Measurements from ENCODE around the gene F3.

Gene F3

DNA sequence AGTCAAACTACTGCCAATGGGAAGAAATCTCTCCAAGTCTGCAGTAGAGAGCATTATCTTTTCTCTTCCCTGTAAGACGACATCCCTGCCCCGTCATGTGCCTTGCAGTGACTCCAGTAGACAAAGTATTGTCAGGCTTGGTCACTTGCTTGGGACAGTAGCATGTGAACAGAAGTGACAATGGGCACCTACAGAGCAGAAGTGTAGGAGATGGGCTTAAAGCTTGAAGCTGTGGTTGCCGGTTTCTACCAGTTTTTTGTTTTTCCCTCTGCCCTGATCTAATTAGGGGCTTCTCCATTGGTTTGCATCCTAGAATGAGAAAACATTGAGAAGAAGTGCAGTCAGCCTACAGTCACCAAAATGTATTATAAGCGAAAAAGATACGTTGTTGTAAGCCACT, 12.7 kb downstream of the F3 start:
- no peaks in the 10 kb centered on the region for H3K4me1 Mint-ChIP-seq (ENCODE audit: low read depth)
- DNase-seq (ENCODE audit: low spot score) = no peak
- no peaks in the 10 kb centered on the region for H3K9me3 Mint-ChIP-seq
- H3K4me3 Mint-ChIP-seq = no peak overlapping the region
- no peak overlapping the region for H3K27ac Mint-ChIP-seq
- no peaks in the 10 kb centered on the region for H3K36me3 Mint-ChIP-seq (ENCODE audit: low read depth)
- H3K27me3 Mint-ChIP-seq (ENCODE audit: low read depth) = peaks cover 11% of the 10 kb centered on the region

DNA sequence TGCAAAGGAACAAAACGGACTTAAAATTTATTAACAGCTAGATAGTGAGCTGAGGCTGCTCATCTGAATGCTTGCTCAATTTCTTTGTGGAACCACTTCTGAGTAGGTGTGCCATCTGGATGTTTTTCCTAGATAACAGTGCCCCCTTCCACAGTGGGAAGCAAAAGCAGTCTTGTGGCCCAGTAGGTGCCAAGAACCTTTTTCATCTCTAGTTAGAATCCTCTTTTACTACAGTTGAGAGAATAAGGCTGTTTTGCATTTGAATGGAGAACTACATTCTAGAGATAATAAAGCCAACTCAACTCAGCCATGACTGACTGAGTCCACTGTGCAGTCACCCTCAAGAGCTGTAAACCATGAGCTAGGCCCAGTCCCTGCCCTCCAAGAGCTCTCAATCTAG, 13.3 kb downstream of the F3 start:
- no peak for DNase-seq (ENCODE audit: low spot score)
- Mint-ChIP-seq H3K27ac (no peak overlapping the region), H3K4me1 (ENCODE audit: low read depth) (no peaks in the 10 kb centered on the region), H3K36me3 (ENCODE audit: low read depth) (no peaks in the 10 kb centered on the region), H3K27me3 (ENCODE audit: low read depth) (peaks cover 11% of the 10 kb centered on the region), H3K4me3 (no peak overlapping the region), H3K9me3 (no peaks in the 10 kb centered on the region)

DNA sequence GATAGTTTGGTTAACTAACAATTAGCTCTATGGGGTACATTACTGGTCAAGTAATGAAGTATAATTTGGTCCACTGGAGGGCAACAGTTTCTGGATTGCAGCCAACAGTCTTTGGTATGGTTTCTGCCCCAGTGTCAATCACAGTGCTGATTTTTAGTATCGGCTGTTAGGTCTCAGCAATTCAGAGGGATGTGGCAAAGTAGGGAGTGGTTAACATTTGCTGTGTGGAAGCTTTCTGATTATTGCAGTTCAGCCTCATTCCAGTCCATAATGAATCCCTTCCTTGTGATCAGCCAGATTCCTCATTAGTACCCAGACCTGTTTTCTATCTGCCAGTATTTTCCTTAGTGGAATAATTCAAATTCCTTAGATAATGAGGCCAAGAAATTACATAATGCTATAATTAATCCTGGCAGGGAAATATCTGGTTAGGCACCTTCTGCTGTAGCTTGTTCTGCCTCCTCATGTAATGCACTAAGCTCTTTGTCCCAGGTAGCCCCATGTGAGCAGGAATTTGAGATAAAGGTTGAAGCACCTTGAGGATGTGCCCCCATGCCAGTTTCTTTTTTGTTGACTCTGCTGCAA, 14.0 kb downstream of the F3 start:
- Mint-ChIP-seq H3K36me3 (ENCODE audit: low read depth) (no peaks in the 10 kb centered on the region), H3K9me3 (no peaks in the 10 kb centered on the region), H3K4me3 (no peak overlapping the region), H3K4me1 (ENCODE audit: low read depth) (no peaks in the 10 kb centered on the region), H3K27ac (no peak overlapping the region), H3K27me3 (ENCODE audit: low read depth) (peaks cover 11% of the 10 kb centered on the region)
- DNase-seq (ENCODE audit: low spot score) = no peak

DNA sequence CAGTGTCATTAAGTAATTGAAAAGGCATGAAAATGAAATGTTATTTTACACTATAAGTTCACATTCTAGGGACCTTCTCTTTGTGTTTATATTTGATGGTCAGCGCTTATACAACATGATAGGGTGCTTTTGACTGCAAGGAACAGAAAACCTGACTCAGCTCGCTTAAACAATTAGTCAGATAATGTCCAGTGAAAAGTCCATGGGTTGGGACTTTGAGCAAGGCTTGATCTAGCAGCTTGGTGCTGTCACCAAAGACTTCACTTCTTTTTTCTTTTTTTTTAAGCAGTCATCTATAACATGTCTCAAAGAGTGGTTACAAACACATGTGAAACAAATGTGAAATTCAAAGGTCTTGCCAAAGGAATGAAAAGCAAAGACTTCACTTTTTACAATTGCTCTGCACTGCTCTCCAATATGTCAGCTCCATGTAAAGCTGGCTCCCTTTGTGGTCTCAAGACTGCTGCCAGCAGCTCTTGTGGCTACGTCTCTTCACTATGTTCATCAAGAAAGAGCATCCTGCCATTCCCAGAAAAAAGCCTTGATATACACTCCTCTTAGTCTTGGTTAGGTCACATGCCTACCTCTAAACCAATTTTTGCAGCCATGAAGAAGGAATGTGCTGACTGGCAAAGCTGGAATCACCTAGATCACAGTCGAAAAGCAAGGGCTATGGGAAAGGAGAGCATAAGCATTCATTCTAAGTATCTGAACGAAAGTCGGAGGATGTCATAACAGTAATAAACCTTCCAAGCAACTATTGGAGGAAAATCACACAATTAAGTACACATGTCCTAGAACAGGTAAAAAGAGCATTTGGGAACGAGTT, 15.2 kb downstream of the F3 start:
- H3K9me3 Mint-ChIP-seq = no peaks in the 10 kb centered on the region
- no peak overlapping the region for H3K27ac Mint-ChIP-seq
- peaks cover 11% of the 10 kb centered on the region for H3K27me3 Mint-ChIP-seq (ENCODE audit: low read depth)

DNA sequence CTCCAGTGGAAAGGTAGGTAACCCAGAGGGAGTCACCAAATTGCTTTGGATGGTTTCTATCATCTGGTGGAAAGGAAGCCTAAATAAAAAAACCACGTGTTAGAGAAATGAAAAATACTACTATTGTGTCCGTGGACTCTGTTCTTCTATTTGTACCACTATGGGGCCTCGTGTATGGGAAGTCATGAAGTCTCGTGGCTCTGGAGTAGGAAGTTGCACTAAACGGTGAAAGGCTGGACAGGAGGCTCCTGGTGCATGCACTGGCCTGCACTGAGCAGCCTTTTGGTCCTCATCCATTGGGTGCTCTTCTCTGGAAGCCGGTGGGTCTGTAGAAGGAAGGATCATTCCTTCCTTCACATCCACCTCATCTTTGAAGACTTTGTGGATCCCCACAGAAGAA, 17.0 kb downstream of the F3 start:
- no peak overlapping the region for H3K27ac Mint-ChIP-seq
- H3K9me3 Mint-ChIP-seq = no peaks in the 10 kb centered on the region
- H3K4me3 Mint-ChIP-seq = no peak overlapping the region

More for the DNA sequence above, 15.2 kb downstream of the F3 start:
- DNase-seq (ENCODE audit: low spot score) = no peak
- no peak overlapping the region for H3K4me3 Mint-ChIP-seq
- H3K36me3 Mint-ChIP-seq (ENCODE audit: low read depth) = no peaks in the 10 kb centered on the region
- H3K4me1 Mint-ChIP-seq (ENCODE audit: low read depth) = no peaks in the 10 kb centered on the region

DNA sequence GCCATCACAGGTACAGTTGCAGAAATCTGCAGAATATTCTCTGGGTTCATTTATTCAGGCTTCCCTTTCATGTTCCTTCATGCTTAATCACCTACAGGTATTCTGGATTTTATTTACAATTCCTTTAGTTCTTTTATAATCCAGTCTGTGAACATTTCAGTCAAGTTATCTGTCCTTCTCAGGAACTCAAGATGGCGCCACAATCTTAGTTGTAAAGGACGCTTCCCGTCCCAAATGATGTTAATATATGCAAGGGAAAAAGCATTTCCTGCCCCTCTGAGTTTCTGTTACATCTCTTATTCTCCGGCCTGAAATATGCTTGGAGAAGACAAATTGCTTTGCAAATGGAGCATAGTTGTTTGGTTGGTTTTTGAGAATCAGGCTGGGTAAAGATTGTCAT, 19.3 kb downstream of the F3 start:
- no peak for DNase-seq (ENCODE audit: low spot score)
- no peak overlapping the region for H3K27ac Mint-ChIP-seq
- H3K36me3 Mint-ChIP-seq (ENCODE audit: low read depth) = no peaks in the 10 kb centered on the region
- H3K9me3 Mint-ChIP-seq = no peaks in the 10 kb centered on the region
- no peaks in the 10 kb centered on the region for H3K4me1 Mint-ChIP-seq (ENCODE audit: low read depth)
- peaks cover 11% of the 10 kb centered on the region for H3K27me3 Mint-ChIP-seq (ENCODE audit: low read depth)
- H3K4me3 Mint-ChIP-seq = no peak overlapping the region

More for the DNA sequence above, 17.0 kb downstream of the F3 start:
- no peak for DNase-seq (ENCODE audit: low spot score)
- peaks cover 11% of the 10 kb centered on the region for H3K27me3 Mint-ChIP-seq (ENCODE audit: low read depth)
- H3K36me3 Mint-ChIP-seq (ENCODE audit: low read depth) = no peaks in the 10 kb centered on the region
- H3K4me1 Mint-ChIP-seq (ENCODE audit: low read depth) = no peaks in the 10 kb centered on the region

DNA sequence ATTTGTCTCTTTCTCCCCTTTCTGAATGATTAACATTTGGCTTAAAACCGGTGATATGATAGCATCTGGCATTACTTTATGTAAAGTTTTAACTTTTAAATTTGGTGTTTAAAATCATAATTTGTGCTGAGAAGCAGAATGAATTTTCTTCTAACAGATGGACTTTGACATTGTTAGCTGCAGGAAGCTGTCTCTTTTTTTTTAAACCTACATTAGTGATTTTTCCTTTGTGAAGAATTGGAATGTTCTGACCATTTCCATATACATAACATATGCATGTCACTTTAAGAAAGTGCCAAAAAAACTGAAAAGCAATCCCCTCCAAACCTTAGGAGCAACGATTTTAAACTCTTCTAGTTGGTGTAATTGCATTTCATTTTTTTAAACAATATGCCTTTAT, 22.2 kb downstream of the F3 start:
- Mint-ChIP-seq H3K36me3 (ENCODE audit: low read depth) (no peaks in the 10 kb centered on the region), H3K27ac (no peak overlapping the region), H3K27me3 (ENCODE audit: low read depth) (peaks cover 2% of the 10 kb centered on the region), H3K4me3 (no peak overlapping the region), H3K9me3 (no peaks in the 10 kb centered on the region), H3K4me1 (ENCODE audit: low read depth) (no peaks in the 10 kb centered on the region)
- DNase-seq (ENCODE audit: low spot score) = no peak

DNA sequence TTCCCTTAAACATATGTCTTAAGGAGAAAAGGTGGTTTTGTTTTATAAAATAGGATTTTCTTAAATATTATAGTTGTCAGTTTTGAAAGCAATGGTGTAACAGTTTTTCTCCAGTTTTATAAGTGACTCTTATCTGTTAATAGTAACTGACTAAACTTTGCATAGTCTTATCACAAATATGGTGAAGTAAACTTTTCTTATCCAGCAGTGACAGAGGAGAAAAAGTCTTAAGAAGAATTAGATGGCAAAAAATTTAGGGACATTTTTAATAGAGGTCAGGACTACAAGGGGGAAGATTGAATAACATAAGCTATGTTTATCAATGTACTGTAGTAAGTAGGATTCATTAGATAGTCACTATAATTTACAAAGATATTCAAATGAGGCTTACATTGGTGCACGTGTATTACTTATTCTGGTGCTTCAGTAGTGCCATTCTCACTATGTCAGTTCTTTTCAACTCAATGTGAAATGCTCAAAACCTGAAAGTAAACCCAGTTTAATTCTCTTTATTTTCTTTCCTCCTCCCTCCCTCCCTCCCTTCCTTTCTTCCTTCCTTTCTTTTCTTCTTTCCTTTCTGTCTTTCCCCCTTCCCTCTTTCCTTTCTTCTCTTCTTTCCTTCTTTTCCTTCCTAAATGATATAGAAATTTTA, 26.1 kb downstream of the F3 start:
- Mint-ChIP-seq H3K4me3 (no peak overlapping the region), H3K36me3 (ENCODE audit: low read depth) (peaks cover 5% of the 10 kb centered on the region), H3K9me3 (no peaks in the 10 kb centered on the region), H3K4me1 (ENCODE audit: low read depth) (no peaks in the 10 kb centered on the region), H3K27me3 (ENCODE audit: low read depth) (no peaks in the 10 kb centered on the region), H3K27ac (no peak overlapping the region)
- DNase-seq (ENCODE audit: low spot score) = no peak

DNA sequence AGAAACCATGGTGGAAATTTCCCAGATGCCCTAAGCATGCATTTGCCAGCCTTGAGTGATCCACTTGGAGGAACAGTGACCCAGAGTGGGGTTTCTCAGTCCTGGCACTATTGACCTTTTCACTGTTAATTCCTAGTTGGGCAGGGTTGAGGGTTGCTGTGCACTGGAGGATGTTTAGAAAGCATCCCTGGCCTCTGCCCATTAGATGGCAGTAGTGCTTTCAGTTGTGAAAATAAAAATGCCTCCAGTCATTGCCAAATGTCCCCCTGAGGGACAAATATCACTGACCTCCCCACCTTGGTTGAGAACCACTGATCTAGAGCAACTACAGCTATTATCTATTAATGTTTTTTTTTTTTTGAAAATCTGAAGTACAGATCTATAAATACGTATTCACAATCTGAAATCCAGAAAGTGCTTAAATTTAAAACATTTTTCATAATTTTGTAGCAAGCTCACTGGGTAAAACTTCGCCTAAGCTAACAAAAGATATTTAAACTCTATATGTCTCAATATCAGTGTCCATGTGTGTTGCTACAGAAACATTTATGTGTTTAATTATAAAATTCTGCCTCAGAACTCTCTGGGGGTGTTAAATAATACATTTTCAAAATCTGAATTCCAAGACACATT, 27.3 kb downstream of the F3 start:
- Mint-ChIP-seq H3K9me3 (no peaks in the 10 kb centered on the region), H3K36me3 (ENCODE audit: low read depth) (peaks cover 10% of the 10 kb centered on the region), H3K4me1 (ENCODE audit: low read depth) (no peaks in the 10 kb centered on the region), H3K27ac (no peak overlapping the region), H3K4me3 (no peak overlapping the region), H3K27me3 (ENCODE audit: low read depth) (no peaks in the 10 kb centered on the region)
- DNase-seq (ENCODE audit: low spot score) = no peak

DNA sequence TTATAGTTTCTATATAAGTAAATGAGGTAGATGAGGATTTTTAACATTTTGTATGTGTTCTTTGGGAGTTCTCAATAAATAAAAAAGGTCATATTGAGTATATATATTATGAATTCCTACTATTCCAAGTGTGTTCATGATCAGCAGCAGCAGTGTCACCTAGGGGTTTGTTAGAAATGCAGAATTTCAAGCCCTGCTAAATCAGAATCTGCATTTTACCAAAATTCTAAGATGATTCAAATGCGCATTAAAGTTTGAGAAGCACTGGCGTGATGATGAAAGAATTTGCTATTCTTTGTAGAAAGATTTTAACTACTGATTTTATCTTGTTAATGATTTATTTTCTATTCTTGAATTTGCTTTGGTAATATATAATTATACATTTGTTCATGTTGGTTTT, 28.7 kb downstream of the F3 start:
- DNase-seq (ENCODE audit: low spot score) = no peak
- Mint-ChIP-seq H3K27me3 (ENCODE audit: low read depth) (no peaks in the 10 kb centered on the region), H3K4me1 (ENCODE audit: low read depth) (no peaks in the 10 kb centered on the region), H3K27ac (no peak overlapping the region), H3K9me3 (no peaks in the 10 kb centered on the region), H3K4me3 (no peak overlapping the region), H3K36me3 (ENCODE audit: low read depth) (peaks cover 21% of the 10 kb centered on the region)

DNA sequence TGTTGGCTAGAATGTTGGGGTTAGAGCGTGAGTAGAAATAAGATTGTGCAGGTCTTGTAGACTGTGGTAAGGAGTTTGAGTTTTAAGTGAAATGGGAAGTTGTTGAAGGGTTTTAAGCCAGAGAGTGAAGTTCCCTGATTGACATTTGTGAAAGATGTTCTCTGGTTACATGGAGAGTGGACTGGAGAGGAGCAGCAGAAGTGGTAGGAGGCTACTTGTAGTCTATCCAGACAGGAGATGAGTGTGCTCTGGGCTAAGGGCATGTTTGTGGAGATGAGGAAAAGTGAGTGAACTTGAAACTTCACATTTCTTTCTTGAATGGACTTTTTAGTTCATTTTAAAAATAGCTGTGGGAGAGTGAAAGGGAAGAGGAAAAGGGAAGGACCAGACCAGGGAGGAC, 37.0 kb downstream of the F3 start:
- Mint-ChIP-seq H3K4me1 (ENCODE audit: low read depth) (peaks cover 8% of the 10 kb centered on the region), H3K27me3 (ENCODE audit: low read depth) (no peaks in the 10 kb centered on the region), H3K27ac (no peak overlapping the region), H3K9me3 (no peaks in the 10 kb centered on the region), H3K4me3 (no peak overlapping the region), H3K36me3 (ENCODE audit: low read depth) (peaks cover 49% of the 10 kb centered on the region)
- DNase-seq (ENCODE audit: low spot score) = no peak

DNA sequence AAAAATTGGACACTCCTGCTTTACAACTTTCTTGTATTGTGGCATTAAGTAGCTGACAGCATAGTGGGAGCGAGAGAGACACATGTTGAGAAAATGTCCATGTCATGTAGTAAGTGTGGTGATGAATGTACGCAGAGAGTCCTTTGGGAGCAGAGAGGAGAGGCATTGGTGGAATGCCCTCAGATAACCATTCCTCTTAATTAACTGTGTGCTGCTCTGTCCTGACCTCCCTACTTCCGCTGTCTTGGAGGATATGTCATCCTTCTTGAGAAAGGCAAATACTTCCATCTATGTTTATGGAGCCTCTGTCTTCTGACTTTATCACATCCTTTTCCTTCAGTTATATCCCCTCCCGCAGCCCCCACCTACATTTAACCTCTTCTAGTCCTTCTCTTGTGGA, 38.4 kb downstream of the F3 start:
- H3K27ac Mint-ChIP-seq = no peak overlapping the region
- H3K4me3 Mint-ChIP-seq = no peak overlapping the region
- DNase-seq (ENCODE audit: low spot score) = no peak
- peaks cover 8% of the 10 kb centered on the region for H3K4me1 Mint-ChIP-seq (ENCODE audit: low read depth)
- H3K36me3 Mint-ChIP-seq (ENCODE audit: low read depth) = peaks cover 45% of the 10 kb centered on the region
- H3K9me3 Mint-ChIP-seq = no peaks in the 10 kb centered on the region
- H3K27me3 Mint-ChIP-seq (ENCODE audit: low read depth) = no peaks in the 10 kb centered on the region

DNA sequence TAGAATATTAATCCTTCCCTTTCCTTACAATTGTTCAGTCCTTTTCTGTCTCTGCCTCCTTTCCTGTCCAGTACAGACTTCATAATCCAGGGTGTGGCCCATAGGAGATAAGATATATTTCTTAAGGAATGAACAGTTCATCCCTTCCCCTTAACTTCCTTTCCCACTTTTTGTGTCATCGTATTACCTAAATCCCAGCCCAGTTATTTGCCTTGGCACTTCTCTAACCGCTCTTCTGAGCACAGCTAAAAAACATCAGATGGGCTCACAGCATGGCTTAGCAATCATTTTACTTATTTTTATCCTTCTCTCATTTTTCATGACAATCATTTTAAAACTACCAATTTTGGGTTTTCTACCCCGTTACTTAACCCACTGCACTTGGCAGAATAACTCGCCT, 39.6 kb downstream of the F3 start:
- Mint-ChIP-seq H3K36me3 (ENCODE audit: low read depth) (peaks cover 39% of the 10 kb centered on the region), H3K9me3 (no peaks in the 10 kb centered on the region), H3K4me1 (ENCODE audit: low read depth) (peaks cover 8% of the 10 kb centered on the region)

DNA sequence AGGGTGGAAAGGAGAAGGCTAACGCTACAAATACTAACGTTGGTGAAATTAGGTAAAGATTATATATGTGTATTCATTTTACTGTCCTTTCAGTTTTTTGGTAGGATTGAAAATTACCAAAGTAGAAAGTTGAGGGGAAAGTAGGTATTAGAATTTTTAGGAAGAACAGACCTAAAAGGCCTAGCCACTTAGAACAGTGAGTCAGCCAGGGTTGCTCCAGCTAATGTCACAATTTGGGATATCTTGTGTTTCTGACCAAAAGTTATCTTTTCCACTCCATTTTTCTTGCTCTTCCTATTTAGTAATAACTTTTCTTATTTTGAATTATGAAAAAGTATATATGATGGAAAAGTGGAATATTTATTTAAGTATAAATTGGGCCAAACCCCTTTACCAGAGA, 40.1 kb downstream of the F3 start:
- H3K27ac Mint-ChIP-seq = no peak overlapping the region
- peaks cover 8% of the 10 kb centered on the region for H3K4me1 Mint-ChIP-seq (ENCODE audit: low read depth)
- peaks cover 38% of the 10 kb centered on the region for H3K36me3 Mint-ChIP-seq (ENCODE audit: low read depth)
- H3K9me3 Mint-ChIP-seq = no peaks in the 10 kb centered on the region
- H3K27me3 Mint-ChIP-seq (ENCODE audit: low read depth) = no peaks in the 10 kb centered on the region
- DNase-seq (ENCODE audit: low spot score) = no peak
- no peak overlapping the region for H3K4me3 Mint-ChIP-seq

More for the DNA sequence above, 39.6 kb downstream of the F3 start:
- no peak overlapping the region for H3K4me3 Mint-ChIP-seq
- DNase-seq (ENCODE audit: low spot score) = no peak
- no peak overlapping the region for H3K27ac Mint-ChIP-seq
- H3K27me3 Mint-ChIP-seq (ENCODE audit: low read depth) = no peaks in the 10 kb centered on the region
